ENCODE data around the gene FARS2. TPM values are rescaled to one million over a fixed set of nuclear protein-coding genes. Genes with fewer than 3 reads are reported as not detected.

The FARS2 gene
- total RNA-seq, 1 experiment from 2014 or later: 17.8 TPM

GRCh38 chr6:5537132-5537531, 275.8 kb downstream of the FARS2 start:
- no TSS peak for BruUV-seq (replicated peaks)
- ChIA-PET CTCF (no interaction called here), POLR2A (ENCODE audit: low non-redundant PET) (no interaction called here)
- H3K4me3 ChIP-seq (ENCODE audit: low read depth, low read length, poor library complexity, severe bottlenecking): no peak overlapping the region
- no peak for DNase-seq (ENCODE audit: low spot score)
- no peaks in the 10 kb centered on the region for H3K27me3 ChIP-seq (replicated peaks; ENCODE audit: insufficient read depth, low read depth, low read length, poor library complexity)
- TF ChIP-seq EZH2 (IDR thresholded peaks at IDR 0.05; ENCODE audit: borderline replicate concordance, low read depth, low read length, poor library complexity, severe bottlenecking) (no peak), CTCF (conservative IDR thresholded peaks at IDR 0.05; ENCODE audit: low read depth, low read length) (no peak)
- intact Hi-C loops (cut with micrococcal nuclease; ENCODE audit: unreplicated experiment): no loop called here
- no peaks in the 10 kb centered on the region for H3K9me3 ChIP-seq (ENCODE audit: low read depth, low read length, poor library complexity, severe bottlenecking)
- no peaks in the 10 kb centered on the region for H3K36me3 ChIP-seq (ENCODE audit: insufficient read depth, low read length, poor library complexity, severe bottlenecking)
- peaks cover 6% of the 10 kb centered on the region for H3K4me1 ChIP-seq (ENCODE audit: insufficient read depth, low read length, poor library complexity, severe bottlenecking)
- no peak overlapping the region for H3K27ac ChIP-seq (ENCODE audit: low read depth, low read length, poor library complexity, severe bottlenecking)

GRCh38 chr6:5537967-5538366, 276.7 kb downstream of the FARS2 start:
- ChIA-PET CTCF (no interaction called here), POLR2A (ENCODE audit: low non-redundant PET) (interaction anchor here (0.7 kb wide), 1 partner anchor 51 kb away, joined by 5 read pairs; no protein-coding TSS in a partner anchor)
- Histone ChIP-seq H3K9me3 (ENCODE audit: low read depth, low read length, poor library complexity, severe bottlenecking) (no peaks in the 10 kb centered on the region), H3K27ac (ENCODE audit: low read depth, low read length, poor library complexity, severe bottlenecking) (no peak overlapping the region), H3K27me3 (replicated peaks; ENCODE audit: insufficient read depth, low read depth, low read length, poor library complexity) (no peaks in the 10 kb centered on the region), H3K4me1 (ENCODE audit: insufficient read depth, low read length, poor library complexity, severe bottlenecking) (peaks cover 6% of the 10 kb centered on the region), H3K36me3 (ENCODE audit: insufficient read depth, low read length, poor library complexity, severe bottlenecking) (no peaks in the 10 kb centered on the region), H3K4me3 (ENCODE audit: low read depth, low read length, poor library complexity, severe bottlenecking) (no peak overlapping the region)
- TF ChIP-seq CTCF (conservative IDR thresholded peaks at IDR 0.05; ENCODE audit: low read depth, low read length) (no peak), EZH2 (IDR thresholded peaks at IDR 0.05; ENCODE audit: borderline replicate concordance, low read depth, low read length, poor library complexity, severe bottlenecking) (no peak)
- no TSS peak for BruUV-seq (replicated peaks)
- intact Hi-C loops (cut with micrococcal nuclease; ENCODE audit: unreplicated experiment): no loop called here
- DNase-seq (ENCODE audit: low spot score): no peak

GRCh38 chr6:5540370-5540769, 279.1 kb downstream of the FARS2 start:
- ChIA-PET POLR2A (ENCODE audit: low non-redundant PET) (no interaction called here), CTCF (no interaction called here)
- TF ChIP-seq EZH2 (IDR thresholded peaks at IDR 0.05; ENCODE audit: borderline replicate concordance, low read depth, low read length, poor library complexity, severe bottlenecking) (no peak), CTCF (conservative IDR thresholded peaks at IDR 0.05; ENCODE audit: low read depth, low read length) (no peak)
- DNase-seq (ENCODE audit: low spot score): no peak
- intact Hi-C loops (cut with micrococcal nuclease; ENCODE audit: unreplicated experiment): no loop called here
- Histone ChIP-seq H3K36me3 (ENCODE audit: insufficient read depth, low read length, poor library complexity, severe bottlenecking) (no peaks in the 10 kb centered on the region), H3K27ac (ENCODE audit: low read depth, low read length, poor library complexity, severe bottlenecking) (no peak overlapping the region), H3K4me1 (ENCODE audit: insufficient read depth, low read length, poor library complexity, severe bottlenecking) (peaks cover 6% of the 10 kb centered on the region), H3K4me3 (ENCODE audit: low read depth, low read length, poor library complexity, severe bottlenecking) (no peak overlapping the region), H3K27me3 (replicated peaks; ENCODE audit: insufficient read depth, low read depth, low read length, poor library complexity) (no peaks in the 10 kb centered on the region), H3K9me3 (ENCODE audit: low read depth, low read length, poor library complexity, severe bottlenecking) (no peaks in the 10 kb centered on the region)
- no TSS peak for BruUV-seq (replicated peaks)

All from A673 (cell line).